GM11168 (cell line): ENCODE data around the gene MRPS5.
"Not testable (repeated sequence)": the region's sequence is repeated elsewhere in the genome, so short reads cannot be mapped to it uniquely, and the experiment has no call there.

Experiments
- in situ Hi-C: fragments of 300-500 bp; cut with MboI; formaldehyde crosslinking; loops from one replicate; pipeline ENCODE4 v1.12.0; 2022; ENCODE audit warnings: low sequenced_read_pairs; ENCODE audit not compliant: unreplicated experiment

The MRPS5 gene

DNA sequence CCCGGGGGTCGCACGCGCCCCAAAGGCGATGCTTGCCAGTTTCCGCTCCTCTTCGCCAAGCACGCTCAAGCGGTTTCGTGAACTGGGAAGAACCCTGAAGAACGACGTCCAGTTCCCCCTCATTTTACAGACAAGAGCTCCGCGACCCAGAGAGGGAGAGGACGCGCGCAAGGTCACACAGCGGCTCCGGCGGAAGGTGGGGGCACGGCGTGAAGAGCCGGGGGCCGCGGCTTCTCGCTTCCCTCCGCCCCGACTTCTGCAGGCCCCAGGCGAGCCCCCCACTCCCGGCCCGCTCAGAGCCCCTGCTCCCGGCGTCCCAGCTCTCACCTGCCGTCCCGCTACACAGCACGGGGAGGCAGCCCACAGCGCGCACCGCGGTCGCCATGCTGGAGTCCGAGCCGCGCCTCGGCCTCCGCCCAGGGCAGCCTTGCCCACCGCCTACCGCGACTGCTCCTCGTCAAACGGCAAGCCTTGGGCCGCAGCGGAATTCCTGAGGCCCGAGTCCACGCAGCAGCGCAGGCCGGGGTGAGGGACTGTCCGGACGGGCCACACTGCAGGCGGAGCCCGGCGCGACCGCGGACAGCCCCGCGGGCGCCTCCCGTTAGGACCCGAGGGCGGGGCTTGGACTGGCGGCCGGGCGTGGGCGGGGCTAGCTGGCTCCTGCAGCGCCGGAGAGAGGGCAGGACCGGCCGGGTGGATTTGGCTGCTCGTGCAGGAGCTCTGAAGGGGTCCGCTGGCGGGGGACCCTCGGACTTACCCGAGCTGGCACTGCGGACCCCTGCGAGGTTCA lies at the start of gene MRPS5:
Gene MRPS5, minus strand, starts transcription at position 402 of the 790 bp plus-strand sequence. Its CDS starts 17 bp downstream, at position 385.
- in situ Hi-C loops: no loop called here

DNA sequence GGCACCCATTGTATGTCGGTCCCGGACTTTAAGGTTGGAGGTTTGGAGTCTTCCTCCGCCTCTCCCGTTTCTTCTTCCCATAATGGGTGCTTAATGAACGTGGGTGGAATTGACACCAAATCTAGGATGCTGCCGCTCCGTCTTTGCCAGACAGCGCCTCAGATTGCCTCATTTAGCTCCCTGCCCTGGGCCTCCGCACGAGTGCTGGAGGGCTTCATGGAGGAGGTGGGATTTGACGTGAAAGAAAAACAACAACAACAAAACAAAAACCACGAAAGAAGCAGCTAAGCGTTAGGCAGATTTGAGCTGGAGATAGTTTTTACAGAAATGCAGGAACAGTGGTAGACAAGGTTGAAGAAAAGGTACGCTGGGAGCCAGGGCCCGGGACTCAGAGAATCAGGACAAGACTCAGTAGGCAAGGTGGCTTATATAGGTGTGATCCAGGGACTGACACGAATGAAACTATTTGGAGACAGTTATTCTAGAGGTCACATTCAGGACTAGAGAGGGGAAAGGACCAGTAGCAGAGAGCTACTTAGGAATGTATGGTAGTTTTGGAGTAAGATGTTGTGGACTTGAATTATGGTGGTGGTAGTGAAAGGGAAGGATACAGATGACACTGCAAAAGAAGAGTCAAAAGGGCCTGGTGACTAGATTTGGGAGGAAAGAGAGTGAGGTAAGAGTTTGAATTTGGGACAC lies 44.6 kb upstream of the MRPS5 start:
- in situ Hi-C loops: no loop called here

DNA sequence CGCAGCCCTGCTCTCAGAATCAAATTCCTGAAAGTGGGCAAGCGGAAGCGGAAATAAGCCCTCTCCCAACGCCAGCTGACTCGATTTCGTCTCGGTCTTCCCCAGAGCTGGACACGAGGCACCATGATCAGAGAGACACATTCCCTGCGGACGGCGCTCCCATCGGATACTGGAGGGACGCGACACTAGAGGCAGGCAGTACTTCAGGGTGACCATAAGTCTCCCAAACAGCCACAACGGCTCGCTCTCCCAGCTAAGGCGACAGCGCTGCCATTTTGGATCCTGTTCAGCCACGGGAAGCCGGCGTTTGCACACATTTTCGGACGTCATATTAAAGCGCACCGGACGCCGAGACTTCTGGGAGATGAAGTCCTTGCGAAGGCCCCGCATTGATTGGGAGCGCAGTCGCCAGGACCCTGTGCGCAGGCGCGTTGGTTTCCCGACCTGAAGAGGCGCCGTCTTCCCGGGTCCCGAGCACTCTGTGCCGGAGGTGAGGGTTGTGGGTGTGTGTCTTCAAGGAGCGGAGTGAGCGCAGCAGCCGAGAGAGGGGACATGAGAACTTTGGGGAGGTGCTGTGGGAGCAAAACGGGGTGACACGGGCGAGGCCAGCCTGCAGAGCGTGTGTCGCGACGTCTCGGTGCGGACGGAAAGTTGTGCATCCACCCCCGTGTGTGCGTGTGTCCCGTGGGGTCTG lies 43.9 kb upstream of the MRPS5 start, which contains the start of gene ZNF2:
Gene ZNF2, plus strand, starts transcription at position 439 of the 694 bp plus-strand sequence. CDS start 10,418 bp downstream, outside the sequence.
- in situ Hi-C loops: no loop called here

DNA sequence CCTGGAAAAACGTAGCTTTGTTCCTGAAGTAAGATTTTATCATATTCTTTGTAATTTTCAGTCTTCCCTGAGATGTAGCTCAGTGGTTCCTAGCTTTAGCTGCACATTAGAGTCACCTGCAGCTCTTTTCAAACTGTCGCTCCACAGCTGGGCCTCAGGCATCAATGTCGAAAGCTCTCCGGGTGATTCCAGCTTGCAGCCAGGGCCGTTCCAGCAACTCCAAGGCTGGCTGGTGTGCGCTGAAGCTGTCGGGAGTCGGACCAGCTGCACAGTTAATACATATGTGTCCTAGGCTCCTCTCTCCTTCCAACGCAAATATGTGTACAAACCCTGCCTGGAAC lies 43.4 kb upstream of the MRPS5 start:
- in situ Hi-C loops: no loop called here

DNA sequence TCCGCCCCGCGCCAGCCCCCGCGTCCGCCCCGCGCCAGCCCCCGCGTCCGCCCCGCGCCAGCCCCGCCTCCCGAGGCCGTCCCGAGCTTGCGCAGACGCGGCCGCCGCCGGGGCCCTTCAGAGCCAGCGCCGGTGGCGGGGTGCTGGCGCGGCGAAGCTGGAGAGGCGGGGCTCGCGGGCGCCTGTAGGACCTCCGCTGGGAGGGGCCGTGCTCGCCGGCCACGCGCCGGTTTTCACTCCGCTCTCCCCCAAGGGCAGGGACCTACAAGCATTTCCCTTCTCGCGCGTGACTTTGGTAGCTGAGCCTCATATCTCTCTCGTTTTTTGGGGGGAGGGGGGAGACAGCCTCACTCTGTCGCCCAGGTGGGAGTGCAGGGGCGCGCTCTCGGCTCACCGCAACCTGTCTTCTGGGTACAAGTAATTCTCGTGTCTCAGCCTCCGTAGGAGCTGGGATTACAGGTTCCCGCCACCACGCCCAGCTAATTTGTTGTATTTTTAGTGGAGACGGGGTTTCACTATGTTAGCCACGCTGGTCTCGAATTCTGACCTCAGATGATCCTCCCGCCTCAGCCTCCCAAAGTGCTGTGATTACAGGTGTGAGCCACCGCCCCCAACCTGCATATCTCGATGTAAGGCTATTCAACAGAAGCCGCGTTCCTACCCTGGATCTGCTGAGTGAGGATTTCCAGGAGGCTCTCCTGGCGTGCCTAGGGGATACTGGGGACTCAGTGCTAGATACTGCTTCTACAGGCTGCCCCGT lies 38.3 kb upstream of the MRPS5 start, which contains the start of gene ZNF514:
Gene ZNF514, minus strand, starts transcription at position 159 of the 760 bp plus-strand sequence. CDS start 6,595 bp downstream, outside the sequence.
- in situ Hi-C loops: no loop called here

DNA sequence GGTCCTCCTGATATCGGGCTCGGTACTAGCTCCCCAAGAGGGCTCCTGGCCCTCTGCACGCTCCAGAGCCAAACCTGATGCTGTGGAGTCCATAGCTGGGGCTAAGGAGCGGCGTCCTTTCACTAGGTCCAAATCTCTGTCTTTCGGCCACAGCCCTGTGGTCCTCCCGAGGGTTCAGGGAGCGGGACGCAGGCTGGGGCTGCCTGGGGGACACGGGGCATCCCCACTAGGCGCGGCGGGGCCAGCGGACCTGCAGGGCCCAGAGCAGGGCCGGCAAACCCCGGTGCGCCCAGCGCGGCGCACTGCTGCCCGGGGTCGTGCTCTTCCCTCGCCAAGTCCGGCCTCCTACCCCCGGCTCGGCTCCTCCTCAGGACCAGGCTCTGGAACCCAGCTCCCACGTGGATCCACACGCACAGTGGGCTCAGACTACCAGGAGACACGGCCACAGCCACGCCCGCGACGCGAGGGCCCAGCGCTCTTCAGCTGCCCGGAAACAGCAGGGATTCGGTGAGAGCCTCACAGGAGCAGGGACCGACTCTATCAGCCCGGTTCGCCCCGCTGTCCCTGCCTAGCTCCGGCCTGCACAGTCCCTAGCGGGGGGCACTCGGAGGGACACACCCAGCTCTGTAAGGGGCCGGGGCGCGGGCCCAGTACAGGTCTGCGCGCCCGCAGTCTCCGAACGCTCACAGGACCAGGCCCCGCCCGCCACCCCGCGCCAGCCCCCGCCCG lies 37.4 kb upstream of the MRPS5 start:
- in situ Hi-C loops: no loop called here

DNA sequence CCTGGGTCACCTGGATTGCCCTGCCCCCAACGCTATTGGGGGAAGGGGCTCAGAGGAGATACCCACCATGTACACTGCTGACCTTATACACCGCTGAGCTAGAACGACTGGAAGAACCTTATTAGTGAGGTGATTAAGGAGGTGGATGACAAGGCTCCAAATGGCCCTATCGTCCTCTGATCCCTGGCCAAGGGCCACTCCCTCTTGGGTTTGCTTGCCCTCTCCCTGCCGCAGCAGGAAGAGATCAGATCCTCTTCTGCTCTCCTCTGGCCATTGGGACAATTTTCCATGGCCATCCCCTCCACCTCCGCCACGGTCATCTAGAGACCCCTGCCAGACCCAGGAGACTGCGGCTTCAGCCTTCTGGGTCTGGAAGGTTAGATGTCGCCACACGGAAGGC lies 36.8 kb upstream of the MRPS5 start:
- in situ Hi-C loops: no loop called here

DNA sequence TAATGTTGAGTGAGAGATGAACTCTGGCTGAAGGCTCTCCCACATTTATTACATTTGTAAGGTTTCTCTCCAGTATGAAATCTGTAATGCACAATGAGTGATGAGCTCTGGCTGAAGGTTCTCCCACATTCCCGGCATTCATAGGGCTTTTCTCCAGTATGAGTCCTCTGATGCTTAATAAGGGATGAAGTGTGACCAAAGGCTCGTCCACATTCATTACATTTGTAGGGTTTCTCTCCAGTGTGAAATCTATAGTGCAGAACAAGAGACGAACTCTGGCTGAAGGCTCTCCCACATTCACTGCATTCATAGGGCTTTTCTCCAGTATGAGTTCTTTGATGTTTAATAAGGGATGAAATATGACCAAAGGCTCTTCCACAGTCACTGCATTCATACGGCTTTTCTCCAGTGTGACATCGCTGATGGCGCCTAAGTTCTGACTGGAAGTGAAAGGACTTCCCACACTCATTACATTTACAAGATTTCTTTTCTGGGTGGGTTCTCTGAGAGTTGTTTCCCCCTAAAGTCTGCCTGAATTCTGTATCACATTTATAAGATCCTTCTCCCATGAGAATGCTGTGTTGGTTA lies 27.9 kb upstream of the MRPS5 start:
- in situ Hi-C loops: no loop called here

DNA sequence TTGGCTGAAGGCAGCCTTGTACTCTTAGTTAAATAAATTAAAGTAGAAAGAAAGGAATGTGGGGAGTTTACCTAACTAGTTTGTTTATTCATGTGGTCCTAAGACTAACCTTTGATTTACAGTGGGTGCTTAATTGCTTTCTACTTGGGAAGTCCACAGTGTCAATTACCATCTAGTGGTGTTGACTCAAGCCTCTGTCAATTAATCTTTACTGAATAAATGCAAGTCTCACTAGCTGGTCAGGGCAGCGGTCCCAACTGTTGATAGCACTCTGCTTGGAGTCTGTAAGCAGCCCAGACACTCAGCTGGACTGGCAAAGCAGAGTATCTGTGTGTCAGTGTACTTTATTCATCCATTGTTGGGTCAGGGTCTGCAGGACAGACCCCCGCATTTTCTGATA lies 22.2 kb upstream of the MRPS5 start:
- in situ Hi-C loops: no loop called here

DNA sequence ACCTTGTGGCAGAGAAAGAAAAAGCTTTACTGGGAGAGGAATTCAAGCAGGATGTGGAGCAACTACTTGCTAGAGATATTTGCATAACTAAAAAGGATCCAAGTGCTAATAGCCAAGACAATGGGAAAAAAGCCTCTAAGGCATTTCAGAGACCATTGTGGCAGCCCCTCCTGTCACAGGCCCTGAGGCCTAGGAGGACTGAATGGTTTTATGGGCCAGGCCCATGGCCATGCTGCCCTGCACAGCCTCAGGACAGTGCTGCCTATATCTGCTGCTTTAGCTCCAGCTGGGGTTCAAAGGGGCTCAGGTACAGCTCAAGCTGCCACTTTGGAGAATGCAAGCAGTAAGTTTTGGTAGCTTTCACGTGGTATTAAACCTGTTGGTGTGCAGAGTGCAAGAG lies 17.1 kb upstream of the MRPS5 start:
- in situ Hi-C loops: no loop called here

DNA sequence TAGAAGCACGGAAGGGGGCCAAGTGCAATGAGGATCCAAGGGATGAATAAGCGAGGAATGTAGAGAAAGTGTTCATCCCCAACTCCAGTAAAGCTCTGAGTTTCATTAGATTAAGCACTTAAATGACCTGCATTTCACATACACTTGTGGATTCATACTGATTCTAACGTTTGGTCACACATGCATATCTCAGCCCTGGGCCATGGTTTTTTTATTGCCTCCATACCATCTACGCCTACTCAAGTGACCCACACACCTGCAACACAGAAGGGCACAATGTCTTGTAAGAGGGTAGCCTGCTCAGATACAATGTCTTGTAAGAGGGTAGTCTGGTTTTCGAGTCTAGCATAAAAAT lies 566 bp upstream of the MRPS5 start:
- in situ Hi-C loops: no loop called here

DNA sequence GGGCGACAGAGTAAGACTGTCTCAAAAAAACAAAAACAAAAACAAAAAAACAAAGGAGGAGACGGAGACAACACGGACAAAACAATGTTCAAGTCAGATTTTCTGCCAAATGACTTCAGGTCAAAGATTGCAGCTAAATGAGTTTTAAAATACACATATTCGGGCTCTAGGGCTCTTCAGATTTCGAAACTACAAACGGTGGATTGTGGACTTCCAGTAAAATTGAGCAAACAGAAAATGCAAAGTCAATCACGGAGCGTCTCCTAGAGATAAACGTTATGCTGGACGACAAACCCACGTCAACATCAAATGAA lies 558 bp downstream of the MRPS5 start:
- in situ Hi-C loops: no loop called here

DNA sequence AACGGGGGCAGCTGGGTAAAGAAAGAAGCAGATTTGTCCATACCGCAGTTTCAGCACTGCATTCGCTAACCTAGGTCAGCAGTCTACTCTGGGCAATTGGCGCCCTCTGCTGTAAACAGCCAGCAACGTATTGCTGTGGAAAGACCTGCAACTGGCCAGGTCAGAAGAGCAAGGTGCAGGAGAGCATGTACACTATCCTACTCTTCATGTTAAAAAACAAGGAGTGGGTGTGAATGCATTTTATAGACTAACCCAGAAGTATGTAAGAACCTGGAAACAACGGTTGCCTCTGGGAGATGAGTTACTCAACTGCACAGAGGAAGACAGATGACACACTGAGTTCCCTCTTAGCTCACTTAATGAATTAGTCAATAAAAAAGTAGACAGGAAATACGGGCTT lies 6.2 kb downstream of the MRPS5 start:
- in situ Hi-C loops: no loop called here

DNA sequence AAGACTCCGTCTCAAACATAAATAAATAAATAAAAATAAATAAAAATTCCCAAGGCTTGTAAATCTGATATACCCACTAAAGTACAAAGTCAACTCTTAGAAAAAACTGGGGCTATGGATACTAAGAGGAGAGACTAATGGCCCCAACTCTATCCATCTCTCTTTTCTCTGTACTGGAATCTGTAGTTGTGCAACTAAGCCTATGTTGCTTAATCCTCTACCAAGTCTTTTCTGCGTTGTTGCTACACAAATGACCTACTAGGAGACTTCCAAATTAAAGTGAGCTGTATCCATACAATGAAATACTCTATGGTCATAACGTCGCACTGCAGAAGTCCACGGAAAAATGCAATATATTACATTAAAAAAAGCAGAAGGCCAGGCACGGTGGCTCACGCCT lies 8.1 kb downstream of the MRPS5 start:
- in situ Hi-C loops: no loop called here

DNA sequence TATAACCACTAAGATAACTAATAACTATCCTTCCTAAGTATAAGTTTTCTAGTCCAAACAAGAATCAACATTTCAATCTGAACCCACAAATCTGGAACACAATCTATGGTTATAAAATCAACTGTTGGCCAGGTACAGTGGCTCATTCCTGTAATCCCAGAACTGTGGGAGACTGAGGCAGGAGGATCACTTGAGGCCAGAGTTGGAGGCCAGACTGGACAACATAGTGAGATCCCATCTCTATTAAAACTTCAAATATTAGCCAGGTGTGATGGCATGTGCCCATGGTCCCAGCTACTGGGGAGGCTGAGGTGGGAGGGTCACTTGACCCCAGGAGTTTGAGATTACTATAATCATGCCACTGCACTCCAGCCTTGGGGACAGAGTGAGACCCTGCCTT lies 11.2 kb downstream of the MRPS5 start:
- in situ Hi-C loops: no loop called here

DNA sequence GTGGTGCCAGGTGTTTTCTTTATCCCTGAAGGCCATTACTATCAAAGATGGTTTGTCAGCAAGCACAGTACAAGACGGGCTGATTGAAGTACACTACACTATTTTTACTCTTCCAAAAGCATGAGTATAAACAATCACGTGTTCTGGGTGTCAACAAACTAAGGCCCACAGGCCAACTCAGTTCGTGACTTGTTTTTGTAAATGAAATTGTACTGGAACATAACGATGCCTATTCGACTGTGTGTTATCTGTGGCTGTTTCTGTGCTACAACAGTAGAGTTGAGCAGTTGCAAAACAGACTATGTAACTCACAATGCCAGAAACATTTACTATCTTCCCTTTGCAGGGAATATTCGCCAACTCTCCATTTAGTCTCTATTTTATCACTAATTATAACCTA lies 12.3 kb downstream of the MRPS5 start:
- in situ Hi-C loops: no loop called here

DNA sequence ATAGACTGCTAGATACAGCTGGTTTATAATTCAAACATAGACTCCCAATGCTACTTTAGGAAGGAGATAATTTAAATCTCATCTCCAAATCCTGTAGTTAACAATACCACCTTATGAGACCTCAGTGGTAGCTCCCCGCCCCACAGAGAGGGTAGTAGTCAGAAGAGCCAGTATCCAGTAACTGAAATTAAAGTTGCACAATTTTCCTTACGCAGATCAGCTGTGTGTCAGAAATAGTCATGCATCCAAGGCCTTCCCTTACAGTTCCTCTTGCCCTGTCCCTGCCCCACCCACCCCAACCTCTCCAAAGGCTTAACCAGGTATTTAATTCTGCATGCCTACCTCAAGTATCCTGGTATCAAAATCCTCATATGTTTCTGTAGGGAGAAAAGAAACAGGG lies 15.5 kb downstream of the MRPS5 start:
- in situ Hi-C loops: no loop called here

DNA sequence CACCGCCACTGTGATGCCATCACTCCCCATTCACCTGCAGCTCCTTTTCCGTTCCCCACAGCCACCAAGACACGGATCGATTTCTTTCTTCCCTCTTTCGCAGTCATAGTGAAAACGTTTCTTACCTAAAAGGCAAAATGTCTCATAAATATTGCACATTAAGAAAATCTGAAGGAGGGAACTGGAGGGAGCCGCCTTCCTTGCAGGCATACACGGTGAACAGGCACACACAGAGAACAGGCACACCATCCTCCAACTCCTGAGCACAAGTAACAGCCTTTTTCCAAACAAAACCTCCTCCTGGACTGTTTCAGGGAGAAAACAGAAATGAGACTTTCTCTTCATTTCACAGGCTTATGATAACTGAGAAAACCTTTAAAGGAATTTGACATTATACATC lies 17.0 kb downstream of the MRPS5 start:
- in situ Hi-C loops: no loop called here

DNA sequence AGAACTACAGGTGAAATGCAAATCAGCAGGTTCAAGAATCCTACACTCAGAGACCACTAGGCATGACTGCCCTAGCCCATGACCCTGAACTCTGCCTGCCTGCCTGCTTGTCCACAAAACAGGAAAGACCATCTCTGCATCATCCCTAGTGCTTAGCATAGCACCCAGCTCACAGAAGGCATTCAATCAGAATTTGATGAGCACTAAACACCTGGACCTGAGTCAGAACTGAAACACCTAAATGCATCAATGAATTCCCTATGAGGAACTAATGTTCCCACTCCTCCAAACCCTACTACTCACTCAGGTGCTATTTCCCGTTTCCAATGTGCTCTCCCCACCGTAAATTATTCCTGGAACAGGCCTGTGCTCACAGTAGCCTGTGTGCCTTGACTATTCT lies 21.7 kb downstream of the MRPS5 start:
- in situ Hi-C loops: no loop called here

DNA sequence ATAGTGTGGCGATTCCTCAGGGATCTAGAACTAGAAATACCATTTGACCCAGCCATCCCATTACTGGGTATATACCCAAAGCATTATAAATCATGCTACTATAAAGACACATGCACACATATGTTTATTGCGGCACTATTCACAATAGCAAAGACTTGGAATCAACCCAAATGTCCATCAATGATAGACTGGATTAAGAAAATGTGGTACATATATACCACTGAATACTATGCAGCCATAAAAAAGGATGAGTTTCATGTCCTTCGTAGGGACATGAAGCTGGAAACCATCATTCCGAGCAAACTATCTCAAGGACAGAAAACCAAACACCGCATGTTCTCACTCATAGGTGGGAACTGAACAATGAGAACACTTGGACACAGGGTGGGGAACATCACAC lies 23.3 kb downstream of the MRPS5 start:
- in situ Hi-C loops: not testable (repeated sequence)
